Lung microvascular endothelial cell (primary cell): ENCODE measurements around the gene BIRC2. TPM values are rescaled to one million over a fixed set of nuclear protein-coding genes. Genes with fewer than 3 reads are reported as not detected.
"Not testable (repeated sequence)": the region's sequence is repeated elsewhere in the genome, so short reads cannot be mapped to it uniquely, and the experiment has no call there.

ENCODE experiments used
- DNase-seq, 2 donors: peaks; one replicate each; pipeline versions ENCODE4 v3.0.0 to v3.0.0-alpha.2; 2010; ENCODE audit warnings: low read depth in 2 of 2
- total RNA-seq: library from RNA; depleted of rRNA; stranded (reverse); fragments of >200 nt; gene quantifications from 2 replicates; pipeline ENCODE4 v1.2.1, GENCODE V29; 2014

Gene BIRC2
- 38.4 and 44.4 TPM in 2 replicates for total RNA-seq

DNA sequence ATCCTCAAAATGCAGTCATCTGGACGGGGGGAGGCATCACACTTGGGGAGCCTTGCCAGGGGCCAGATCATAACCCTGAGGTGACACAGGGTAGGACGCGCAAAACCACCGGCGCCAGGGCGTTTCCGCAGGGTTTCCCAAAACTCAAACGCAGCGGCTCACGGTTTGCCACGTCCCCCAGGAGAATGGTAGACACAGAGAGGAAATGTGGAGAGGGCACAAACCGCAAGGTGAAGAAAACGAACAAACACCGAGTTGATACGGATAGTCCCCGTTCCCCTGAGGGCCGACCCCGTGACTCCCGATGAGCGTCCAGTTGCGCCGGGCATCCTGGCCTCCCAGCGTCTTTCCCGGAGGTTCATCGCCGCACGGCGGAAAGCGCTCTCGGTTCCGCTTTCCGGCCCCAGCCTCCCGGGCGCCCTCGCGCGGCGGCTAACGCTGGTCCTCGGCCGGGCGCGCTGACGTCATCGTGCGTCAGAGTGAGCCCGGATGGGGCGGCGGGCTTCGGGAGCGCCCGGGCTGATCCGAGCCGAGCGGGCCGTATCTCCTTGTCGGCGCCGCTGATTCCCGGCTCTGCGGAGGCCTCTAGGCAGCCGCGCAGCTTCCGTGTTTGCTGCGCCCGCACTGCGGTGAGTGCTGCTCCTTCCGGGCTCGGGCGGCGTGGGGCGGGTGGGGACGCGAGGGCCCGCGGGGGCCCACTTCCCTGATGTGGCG, at the start of gene BIRC2:
BIRC2 (plus strand) TSS at position 467 of the 714 bp plus-strand sequence. CDS start 2,641 bp downstream, outside the sequence.
- DNase-seq: peak; percentile 94 to 95

DNA sequence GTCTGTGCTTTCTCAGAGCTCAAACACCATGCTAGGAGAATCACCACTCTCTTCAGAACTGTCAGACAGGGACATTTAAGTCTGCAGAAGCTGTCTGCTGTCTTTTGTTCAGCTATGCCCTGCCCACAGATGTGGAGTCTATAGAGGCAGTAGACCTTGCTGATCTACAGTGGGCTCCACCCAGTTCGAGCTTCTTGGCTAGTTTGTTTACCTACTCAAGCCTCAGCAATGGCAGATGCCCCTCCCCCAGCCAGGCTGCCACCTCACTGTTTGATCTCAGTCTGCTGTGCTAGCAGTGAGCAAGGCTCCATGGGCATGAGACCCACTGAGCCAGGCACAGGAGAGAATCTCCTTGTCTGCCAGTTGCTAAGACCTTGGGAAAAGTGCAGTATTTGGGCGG, 46.2 kb upstream of the BIRC2 start:
- DNase-seq: not testable (repeated sequence)

DNA sequence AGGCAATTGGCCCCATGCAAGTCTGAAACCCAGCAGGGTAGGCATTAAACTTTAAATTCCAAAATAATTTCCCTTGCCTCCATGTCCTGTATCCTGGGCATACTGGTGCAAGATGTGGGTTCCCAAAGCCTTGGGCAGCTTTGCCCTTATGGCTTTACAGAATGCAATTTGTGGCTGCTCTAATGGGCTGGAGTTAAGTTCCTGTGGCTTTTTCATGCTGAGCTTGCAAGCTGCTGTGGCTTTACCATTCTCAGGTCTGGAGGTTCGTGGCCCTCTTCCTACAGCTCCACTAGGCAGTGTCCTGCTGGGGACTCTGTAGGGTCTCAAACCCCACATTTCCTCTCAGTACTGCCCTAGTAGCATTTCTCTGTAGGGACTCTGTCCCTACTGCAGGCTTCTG, 44.8 kb upstream of the BIRC2 start:
- no peak for DNase-seq

- DNase-seq: no peak
Measured at GRCh38 chr11:102304686-102305085, 42.3 kb upstream of the BIRC2 start.

- DNase-seq: no peak
Measured at GRCh38 chr11:102305352-102306047, 41.5 kb upstream of the BIRC2 start.

DNA sequence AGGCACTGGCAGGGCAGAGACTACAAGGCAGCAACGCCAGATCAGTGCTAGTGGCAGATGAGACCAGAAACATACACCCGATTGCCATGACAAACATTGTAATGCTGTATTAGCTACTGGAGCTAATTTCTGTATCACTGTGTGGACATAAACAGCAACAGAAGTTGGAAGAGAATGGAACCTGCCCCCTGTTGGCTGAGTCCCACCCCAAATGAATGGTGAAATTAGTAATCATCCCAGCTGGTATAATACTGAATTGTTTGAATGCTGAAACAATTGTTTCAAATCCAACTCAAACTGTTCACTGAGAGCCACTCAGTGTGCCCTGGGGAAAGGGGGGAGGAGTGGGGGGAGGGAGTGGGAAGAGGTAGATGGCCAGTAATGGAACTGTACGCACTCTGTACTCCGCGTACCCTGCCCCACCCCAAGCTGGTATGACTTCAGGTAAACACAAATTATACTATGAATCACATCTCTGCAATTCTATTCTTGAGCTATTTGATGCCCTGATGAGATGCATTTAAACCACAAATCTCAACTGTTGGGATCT, 40.9 kb upstream of the BIRC2 start:
- DNase-seq: no peak

DNA sequence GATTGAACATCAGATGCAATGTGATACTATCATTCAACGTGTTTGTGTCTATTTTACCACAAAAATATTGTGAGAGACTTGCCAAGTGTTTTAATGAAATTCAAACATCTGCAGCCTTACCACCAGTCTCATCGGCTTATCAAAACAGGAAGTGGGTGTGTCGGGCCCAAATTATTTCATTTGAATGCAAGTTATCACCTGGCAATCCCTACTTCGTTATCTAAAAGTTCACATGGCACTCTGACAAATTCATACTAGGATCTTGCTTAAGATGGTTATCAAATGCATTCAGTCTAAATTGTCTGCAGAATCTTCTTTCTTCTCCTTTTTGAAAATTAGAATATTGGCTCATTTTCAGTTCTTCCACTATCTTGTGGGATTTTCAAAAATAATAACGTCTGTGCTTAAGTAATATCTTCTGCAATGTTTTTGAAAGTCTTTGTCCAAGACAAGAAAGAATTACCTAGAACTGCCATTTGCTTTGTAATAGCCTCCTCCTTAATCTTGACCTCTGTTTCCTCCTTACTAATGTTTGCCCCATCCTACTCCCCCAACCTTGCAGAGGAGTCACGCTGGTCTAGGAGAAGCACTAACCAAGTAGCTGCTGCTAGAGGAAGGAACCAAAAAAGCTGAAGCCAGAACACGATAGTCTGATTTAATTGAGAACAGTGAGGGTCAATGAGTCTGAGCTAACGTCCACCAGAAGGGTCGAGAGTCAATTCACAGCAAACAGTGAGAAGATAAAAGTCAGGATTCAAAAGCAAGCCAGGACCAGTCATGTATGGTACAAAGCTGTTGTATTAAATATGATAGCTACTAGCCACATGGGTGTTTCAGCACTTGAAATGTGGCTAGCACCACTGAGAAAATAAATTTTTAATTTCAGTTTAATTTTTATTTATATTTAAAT, 39.9 kb upstream of the BIRC2 start:
- DNase-seq: no peak

- no peak for DNase-seq
Measured at GRCh38 chr11:102307727-102308038, 39.3 kb upstream of the BIRC2 start.

DNA sequence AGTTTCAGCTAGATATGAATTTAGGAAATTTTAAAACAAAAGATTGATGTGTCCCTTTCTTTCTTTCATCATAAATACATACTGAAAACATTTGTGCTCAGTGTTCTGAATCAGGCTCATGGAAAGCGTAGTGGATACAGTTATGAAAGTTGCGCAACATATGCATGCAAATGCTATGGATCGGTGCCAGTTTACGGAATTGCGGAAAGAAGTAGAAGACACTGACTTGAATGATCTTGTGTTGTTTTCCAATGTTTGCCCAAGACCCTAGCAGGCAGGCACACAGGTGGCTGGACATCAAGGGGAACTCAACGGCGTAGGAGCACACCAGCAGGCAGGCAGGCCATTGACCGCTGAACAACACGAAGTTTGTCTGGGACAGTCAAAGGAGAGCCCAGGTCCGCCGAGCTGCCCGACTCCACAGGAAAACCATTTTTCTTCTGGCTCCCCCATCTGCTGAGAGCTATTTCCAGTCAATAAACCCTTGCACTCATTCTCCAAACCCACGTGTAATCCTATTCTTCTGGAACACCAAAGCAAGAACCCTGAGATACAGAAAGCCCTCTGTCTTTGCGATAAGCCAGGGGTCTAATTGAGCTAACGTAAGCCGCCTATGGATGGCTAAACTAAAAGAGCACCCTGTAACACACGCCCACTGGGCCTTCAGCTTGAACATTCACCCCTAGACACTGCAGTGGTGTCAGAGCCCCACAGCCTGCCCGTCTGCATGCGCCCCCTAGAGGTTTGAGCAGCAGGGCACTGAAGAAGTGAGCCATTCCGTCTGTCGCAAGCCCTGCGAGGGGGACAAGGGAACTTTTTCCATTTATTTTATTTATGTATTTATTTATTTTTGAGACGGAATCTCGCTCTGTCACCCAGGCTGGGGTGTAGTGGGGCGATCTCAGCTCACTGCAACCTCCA, 37.1 kb upstream of the BIRC2 start:
- no peak for DNase-seq

DNA sequence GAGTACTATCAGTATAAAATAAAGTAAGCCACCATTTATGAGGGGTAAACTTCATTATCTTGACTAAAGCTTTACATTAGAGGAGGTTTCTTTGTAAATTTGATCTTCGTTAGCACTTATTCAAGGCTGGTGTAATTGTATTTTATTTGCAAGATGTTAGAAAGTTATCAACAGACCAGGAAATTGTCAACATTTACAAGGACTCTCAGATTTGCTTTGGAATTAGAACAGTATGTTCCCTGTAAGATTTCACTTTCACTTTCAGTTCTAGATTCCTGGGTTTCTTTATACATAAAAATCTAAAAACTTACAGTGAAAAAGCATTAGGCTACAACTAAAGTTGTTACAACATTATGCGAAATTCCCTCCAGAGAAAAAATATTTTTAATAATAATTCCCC, 34.3 kb upstream of the BIRC2 start:
- peak; percentile 29 to 41 for DNase-seq

- DNase-seq: no peak
Measured at GRCh38 chr11:102313238-102313940, 33.6 kb upstream of the BIRC2 start.

- no peak for DNase-seq
Measured at GRCh38 chr11:102314784-102315183, 32.2 kb upstream of the BIRC2 start.

GRCh38 chr11:102316346-102316904, 30.6 kb upstream of the BIRC2 start:
- DNase-seq: no peak

GRCh38 chr11:102317099-102317767, 29.8 kb upstream of the BIRC2 start, which contains the start of gene BIRC3:
Gene BIRC3, plus strand, starts transcription at chr11:102317484. Its CDS starts 7,026 bp downstream, at chr11:102324510.
- peak; percentile 88 to 96 for DNase-seq

GRCh38 chr11:102317768-102318103, 29.3 kb upstream of the BIRC2 start:
- DNase-seq: no peak

DNA sequence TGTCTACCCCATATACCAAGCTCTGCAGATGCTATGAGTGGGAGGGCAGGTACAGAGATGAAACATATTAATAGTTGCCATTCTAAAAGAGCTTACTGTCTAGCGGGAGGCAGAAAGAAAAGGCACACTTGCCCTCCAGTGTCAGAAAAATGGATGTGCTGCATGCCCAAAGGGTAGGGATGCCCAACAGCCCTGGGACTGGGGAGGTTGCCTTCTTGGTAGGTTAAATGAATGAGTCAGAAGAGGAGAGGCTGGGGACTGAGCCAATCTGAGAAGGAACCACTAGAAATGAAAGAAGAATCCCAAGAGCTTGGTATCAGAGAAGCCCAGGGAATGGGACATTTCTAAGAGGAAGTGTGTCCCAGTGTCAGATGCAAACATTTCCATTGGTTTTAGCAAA, 28.5 kb upstream of the BIRC2 start:
- no peak for DNase-seq

DNA sequence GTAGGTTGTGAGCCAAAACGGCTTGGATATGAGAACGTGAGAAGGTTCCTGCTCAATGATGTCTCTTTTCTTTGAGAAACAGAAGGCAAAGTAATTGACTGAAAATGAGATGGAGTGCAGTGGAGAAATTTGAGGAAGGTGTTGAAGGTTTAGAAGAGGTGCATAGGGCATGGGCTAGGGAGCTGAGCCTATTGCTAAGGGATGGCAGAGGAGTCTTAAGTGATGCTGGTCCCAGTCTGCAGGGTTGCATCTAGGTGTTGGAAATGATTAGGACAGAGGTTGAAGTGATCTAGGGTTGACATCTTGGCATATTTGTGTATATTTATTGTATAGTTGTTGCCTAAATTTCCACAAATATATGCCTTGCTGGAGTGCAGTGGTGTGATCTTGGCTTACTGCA, 27.5 kb upstream of the BIRC2 start:
- no peak for DNase-seq

DNA sequence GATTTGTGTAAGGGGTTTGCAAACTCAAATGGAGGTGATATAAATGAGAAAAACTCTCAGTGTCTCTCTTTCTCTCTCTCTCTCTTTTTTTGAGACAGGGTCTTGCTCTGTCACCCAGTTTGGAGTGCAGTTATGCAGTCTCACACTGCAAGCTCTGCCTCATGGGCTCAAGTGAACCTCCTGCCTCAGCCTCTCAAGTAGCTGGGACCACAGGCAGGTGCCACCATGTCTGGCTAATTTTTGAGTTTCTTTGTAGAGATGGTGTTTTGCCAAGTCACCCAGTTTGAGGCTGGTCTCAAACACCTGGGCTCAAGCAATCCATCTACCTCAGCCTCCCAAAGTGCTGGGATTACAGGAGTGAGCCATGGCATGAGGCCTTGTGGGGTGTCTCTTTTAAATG, 26.8 kb upstream of the BIRC2 start:
- no peak for DNase-seq

DNA sequence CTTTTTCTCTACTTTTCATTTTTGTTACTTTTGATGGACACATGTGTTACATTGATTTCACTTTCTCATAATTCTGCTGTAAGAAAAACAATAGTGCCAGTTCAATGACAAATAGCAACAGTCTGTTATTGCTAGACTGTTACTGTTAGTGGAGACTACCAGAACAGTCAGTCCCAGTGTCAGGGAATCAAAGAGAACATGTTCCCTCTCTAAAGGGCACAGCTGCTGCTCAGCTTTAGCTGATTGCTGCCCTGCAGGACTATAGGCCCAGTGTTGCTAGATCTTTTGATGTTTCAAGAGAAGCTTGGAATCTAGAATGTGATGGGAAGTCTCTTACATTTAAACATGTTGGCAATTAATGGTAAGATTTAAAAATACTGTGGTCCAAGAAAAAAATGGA, 26.3 kb upstream of the BIRC2 start:
- DNase-seq: no peak
